ENCODE data around the gene OR51B4. TPM values are rescaled to one million over a fixed set of nuclear protein-coding genes. Genes with fewer than 3 reads are reported as not detected.

The OR51B4 gene
- total RNA-seq, 1 experiment from 2014 or later = not detected

DNA sequence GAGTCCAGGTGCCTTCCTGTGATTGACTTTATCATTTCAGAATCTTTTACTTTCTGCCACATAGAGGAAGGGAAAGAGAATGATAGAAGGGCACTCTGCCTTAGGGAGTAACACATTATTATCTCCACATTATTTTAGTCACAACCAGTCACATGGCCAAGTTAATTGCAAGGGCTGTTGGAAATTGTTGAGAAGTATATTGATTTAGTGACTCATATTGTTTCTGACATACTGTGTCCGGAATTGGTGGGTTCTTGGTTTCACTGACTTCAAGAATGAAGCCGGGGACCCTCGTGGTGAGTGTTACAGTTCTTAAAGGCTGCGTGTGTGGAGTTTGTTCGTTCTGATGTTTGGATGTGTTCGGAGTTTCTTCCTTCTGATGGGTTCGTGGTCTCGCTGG lies 8.7 kb downstream of the OR51B4 start (continued):
- TF ChIP-seq CREB1 (CRISPR knock-in tag; IDR thresholded peaks at IDR 0.05) (no peak), RORB (CRISPR knock-in tag; IDR thresholded peaks at IDR 0.05) (no peak), GTF2I (CRISPR knock-in tag; conservative IDR thresholded peaks at IDR 0.05) (no peak), GRHL2 (CRISPR knock-in tag; IDR thresholded peaks at IDR 0.05; ENCODE audit: insufficient replicate concordance, severe bottlenecking) (no peak), TCF7 (CRISPR knock-in tag; IDR thresholded peaks at IDR 0.05; ENCODE audit: low read depth) (no peak)

DNA sequence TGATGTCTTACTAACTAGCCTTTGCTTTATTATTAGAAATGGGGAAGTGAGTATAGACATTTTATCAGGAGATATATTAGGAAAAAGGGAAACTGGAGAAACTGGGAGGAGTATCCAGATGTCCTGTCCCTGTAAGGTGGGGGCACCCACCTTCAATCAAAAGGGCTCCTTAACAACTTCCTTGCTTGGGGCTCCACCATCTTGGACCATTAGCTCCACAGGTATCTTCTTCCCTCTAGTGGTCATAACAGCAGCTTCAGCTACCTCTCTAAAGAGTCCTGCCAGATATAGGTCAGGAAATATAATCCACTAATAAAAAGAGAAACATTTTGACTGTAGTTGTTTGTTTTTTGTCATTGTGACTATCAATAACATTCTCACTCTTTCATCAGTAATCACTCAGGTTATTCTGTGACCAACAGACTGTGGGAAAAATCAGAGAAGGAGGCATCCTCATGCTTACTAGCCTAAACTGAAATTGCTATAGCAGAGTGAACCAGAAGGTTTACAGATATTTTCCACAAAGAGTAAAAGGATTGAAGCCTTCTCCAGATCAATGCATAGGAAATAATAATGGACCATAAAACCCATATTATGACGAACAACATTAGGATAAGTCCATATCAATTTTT lies 10.4 kb downstream of the OR51B4 start:
- DNase-seq (ENCODE audit: low spot score) = no peak
- POLR2A ChIA-PET = no interaction called here
- H3K4me1 Mint-ChIP-seq = no peaks in the 10 kb centered on the region
- CTCF ChIA-PET = interaction anchor here (0.6 to 1.0 kb wide), 8 partner anchors 9 to 654 kb away, joined by 3 to 9 read pairs (median 4); partner anchors contain the start of gene OR51D1
- H3K4me3 Mint-ChIP-seq = no peak overlapping the region
- H3K27ac Mint-ChIP-seq = no peak overlapping the region
- H3K36me3 Mint-ChIP-seq = no peaks in the 10 kb centered on the region
- TF ChIP-seq MYBL2 (CRISPR knock-in tag; IDR thresholded peaks at IDR 0.05) (no peak), TEAD4 (CRISPR knock-in tag; IDR thresholded peaks at IDR 0.05) (no peak), ZNF396 (CRISPR knock-in tag; IDR thresholded peaks at IDR 0.05; ENCODE audit: borderline replicate concordance) (no peak)
- TF ChIP-seq, protein P1, sequence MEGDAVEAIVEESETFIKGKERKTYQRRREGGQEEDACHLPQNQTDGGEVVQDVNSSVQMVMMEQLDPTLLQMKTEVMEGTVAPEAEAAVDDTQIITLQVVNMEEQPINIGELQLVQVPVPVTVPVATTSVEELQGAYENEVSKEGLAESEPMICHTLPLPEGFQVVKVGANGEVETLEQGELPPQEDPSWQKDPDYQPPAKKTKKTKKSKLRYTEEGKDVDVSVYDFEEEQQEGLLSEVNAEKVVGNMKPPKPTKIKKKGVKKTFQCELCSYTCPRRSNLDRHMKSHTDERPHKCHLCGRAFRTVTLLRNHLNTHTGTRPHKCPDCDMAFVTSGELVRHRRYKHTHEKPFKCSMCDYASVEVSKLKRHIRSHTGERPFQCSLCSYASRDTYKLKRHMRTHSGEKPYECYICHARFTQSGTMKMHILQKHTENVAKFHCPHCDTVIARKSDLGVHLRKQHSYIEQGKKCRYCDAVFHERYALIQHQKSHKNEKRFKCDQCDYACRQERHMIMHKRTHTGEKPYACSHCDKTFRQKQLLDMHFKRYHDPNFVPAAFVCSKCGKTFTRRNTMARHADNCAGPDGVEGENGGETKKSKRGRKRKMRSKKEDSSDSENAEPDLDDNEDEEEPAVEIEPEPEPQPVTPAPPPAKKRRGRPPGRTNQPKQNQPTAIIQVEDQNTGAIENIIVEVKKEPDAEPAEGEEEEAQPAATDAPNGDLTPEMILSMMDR (IDR thresholded peaks at IDR 0.05) = peak; percentile 60
- ATAC-seq = peak; percentile 96
- no peaks in the 10 kb centered on the region for H3K27me3 Mint-ChIP-seq (ENCODE audit: low read depth)
- peaks cover 5% of the 10 kb centered on the region for H3K9me3 Mint-ChIP-seq

DNA sequence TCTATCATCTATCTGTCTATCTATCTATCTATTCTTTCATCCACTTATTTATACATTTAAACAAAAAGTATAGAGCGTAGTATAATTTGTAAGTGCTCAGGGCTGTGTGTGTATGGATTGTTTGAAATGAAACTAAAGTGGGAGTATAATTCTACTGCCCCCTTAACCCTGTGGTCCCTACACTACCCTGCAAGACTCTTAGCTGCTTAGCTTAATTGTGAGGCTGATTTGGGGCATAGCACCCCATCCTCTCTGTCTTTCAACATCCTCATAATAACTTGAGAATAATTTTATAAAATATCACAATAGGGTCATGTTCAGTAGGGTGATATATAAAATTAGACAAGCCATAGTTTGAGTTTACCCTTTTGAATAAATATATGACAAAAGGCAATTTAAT lies 11.6 kb downstream of the OR51B4 start:
- TF ChIP-seq EMX1 (CRISPR knock-in tag; IDR thresholded peaks at IDR 0.05) (no peak), HMGA2 (CRISPR knock-in tag; IDR thresholded peaks at IDR 0.05) (no peak)
- TF ChIP-seq, protein P2, sequence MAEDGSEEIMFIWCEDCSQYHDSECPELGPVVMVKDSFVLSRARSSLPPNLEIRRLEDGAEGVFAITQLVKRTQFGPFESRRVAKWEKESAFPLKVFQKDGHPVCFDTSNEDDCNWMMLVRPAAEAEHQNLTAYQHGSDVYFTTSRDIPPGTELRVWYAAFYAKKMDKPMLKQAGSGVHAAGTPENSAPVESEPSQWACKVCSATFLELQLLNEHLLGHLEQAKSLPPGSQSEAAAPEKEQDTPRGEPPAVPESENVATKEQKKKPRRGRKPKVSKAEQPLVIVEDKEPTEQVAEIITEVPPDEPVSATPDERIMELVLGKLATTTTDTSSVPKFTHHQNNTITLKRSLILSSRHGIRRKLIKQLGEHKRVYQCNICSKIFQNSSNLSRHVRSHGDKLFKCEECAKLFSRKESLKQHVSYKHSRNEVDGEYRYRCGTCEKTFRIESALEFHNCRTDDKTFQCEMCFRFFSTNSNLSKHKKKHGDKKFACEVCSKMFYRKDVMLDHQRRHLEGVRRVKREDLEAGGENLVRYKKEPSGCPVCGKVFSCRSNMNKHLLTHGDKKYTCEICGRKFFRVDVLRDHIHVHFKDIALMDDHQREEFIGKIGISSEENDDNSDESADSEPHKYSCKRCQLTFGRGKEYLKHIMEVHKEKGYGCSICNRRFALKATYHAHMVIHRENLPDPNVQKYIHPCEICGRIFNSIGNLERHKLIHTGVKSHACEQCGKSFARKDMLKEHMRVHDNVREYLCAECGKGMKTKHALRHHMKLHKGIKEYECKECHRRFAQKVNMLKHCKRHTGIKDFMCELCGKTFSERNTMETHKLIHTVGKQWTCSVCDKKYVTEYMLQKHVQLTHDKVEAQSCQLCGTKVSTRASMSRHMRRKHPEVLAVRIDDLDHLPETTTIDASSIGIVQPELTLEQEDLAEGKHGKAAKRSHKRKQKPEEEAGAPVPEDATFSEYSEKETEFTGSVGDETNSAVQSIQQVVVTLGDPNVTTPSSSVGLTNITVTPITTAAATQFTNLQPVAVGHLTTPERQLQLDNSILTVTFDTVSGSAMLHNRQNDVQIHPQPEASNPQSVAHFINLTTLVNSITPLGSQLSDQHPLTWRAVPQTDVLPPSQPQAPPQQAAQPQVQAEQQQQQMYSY (CRISPR knock-in tag; IDR thresholded peaks at IDR 0.05) = no peak
- DNase-seq (ENCODE audit: low spot score) = no peak
- H3K36me3 Mint-ChIP-seq = no peaks in the 10 kb centered on the region
- peaks cover 5% of the 10 kb centered on the region for H3K9me3 Mint-ChIP-seq
- ChIA-PET CTCF (no interaction called here), POLR2A (no interaction called here)
- no peaks in the 10 kb centered on the region for H3K4me1 Mint-ChIP-seq
- H3K4me3 Mint-ChIP-seq = no peak overlapping the region
- no peaks in the 10 kb centered on the region for H3K27me3 Mint-ChIP-seq (ENCODE audit: low read depth)
- H3K27ac Mint-ChIP-seq = no peak overlapping the region
- no peak for ATAC-seq

DNA sequence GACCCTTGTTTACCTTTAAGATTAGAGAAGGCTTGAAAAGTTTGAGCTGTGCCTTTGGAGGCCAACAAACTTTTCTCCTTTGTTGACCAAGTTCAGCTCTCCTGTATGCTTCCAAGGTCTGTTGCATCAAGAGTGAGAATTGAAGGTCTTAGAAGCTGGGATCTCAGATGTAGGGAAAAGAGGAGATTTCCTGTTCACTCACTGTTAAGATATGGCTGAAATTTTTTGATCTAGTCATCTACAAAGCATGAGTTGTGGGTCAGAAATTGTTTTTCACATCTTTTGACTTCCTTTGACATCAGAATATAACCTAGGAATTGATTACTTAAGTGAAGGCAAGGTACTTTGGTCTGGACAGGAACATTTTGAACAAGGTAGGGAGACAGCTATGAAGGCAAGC lies 12.1 kb downstream of the OR51B4 start:
- POLR2A ChIA-PET = no interaction called here
- H3K4me3 Mint-ChIP-seq = no peak overlapping the region
- TF ChIP-seq, protein P3, sequence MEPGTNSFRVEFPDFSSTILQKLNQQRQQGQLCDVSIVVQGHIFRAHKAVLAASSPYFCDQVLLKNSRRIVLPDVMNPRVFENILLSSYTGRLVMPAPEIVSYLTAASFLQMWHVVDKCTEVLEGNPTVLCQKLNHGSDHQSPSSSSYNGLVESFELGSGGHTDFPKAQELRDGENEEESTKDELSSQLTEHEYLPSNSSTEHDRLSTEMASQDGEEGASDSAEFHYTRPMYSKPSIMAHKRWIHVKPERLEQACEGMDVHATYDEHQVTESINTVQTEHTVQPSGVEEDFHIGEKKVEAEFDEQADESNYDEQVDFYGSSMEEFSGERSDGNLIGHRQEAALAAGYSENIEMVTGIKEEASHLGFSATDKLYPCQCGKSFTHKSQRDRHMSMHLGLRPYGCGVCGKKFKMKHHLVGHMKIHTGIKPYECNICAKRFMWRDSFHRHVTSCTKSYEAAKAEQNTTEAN (CRISPR knock-in tag; IDR thresholded peaks at IDR 0.05) = no peak
- TF ChIP-seq, protein P4, sequence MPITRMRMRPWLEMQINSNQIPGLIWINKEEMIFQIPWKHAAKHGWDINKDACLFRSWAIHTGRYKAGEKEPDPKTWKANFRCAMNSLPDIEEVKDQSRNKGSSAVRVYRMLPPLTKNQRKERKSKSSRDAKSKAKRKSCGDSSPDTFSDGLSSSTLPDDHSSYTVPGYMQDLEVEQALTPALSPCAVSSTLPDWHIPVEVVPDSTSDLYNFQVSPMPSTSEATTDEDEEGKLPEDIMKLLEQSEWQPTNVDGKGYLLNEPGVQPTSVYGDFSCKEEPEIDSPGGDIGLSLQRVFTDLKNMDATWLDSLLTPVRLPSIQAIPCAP (CRISPR knock-in tag; IDR thresholded peaks at IDR 0.05) = no peak
- TF ChIP-seq FOXP1 (CRISPR knock-in tag; IDR thresholded peaks at IDR 0.05; ENCODE audit: borderline replicate concordance) (no peak), MYBL2 (CRISPR knock-in tag; IDR thresholded peaks at IDR 0.05) (no peak), HMGA2 (CRISPR knock-in tag; IDR thresholded peaks at IDR 0.05) (no peak), ZNF423 (CRISPR knock-in tag; IDR thresholded peaks at IDR 0.05) (no peak), IRF2 (CRISPR knock-in tag; IDR thresholded peaks at IDR 0.05; ENCODE audit: borderline replicate concordance, low read depth) (no peak), JUN (CRISPR knock-in tag; IDR thresholded peaks at IDR 0.05) (no peak), FOXK1 (CRISPR knock-in tag; IDR thresholded peaks at IDR 0.05) (no peak)
- TF ChIP-seq, protein P5, sequence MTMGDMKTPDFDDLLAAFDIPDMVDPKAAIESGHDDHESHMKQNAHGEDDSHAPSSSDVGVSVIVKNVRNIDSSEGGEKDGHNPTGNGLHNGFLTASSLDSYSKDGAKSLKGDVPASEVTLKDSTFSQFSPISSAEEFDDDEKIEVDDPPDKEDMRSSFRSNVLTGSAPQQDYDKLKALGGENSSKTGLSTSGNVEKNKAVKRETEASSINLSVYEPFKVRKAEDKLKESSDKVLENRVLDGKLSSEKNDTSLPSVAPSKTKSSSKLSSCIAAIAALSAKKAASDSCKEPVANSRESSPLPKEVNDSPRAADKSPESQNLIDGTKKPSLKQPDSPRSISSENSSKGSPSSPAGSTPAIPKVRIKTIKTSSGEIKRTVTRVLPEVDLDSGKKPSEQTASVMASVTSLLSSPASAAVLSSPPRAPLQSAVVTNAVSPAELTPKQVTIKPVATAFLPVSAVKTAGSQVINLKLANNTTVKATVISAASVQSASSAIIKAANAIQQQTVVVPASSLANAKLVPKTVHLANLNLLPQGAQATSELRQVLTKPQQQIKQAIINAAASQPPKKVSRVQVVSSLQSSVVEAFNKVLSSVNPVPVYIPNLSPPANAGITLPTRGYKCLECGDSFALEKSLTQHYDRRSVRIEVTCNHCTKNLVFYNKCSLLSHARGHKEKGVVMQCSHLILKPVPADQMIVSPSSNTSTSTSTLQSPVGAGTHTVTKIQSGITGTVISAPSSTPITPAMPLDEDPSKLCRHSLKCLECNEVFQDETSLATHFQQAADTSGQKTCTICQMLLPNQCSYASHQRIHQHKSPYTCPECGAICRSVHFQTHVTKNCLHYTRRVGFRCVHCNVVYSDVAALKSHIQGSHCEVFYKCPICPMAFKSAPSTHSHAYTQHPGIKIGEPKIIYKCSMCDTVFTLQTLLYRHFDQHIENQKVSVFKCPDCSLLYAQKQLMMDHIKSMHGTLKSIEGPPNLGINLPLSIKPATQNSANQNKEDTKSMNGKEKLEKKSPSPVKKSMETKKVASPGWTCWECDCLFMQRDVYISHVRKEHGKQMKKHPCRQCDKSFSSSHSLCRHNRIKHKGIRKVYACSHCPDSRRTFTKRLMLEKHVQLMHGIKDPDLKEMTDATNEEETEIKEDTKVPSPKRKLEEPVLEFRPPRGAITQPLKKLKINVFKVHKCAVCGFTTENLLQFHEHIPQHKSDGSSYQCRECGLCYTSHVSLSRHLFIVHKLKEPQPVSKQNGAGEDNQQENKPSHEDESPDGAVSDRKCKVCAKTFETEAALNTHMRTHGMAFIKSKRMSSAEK (CRISPR knock-in tag; IDR thresholded peaks at IDR 0.05; ENCODE audit: borderline replicate concordance) = no peak

More for the DNA sequence above, 12.1 kb downstream of the OR51B4 start:
- ATAC-seq = no peak
- Mint-ChIP-seq H3K27ac (no peak overlapping the region), H3K4me1 (no peaks in the 10 kb centered on the region), H3K27me3 (ENCODE audit: low read depth) (no peaks in the 10 kb centered on the region), H3K36me3 (no peaks in the 10 kb centered on the region), H3K9me3 (peaks cover 5% of the 10 kb centered on the region)
- CTCF ChIA-PET = no interaction called here
- DNase-seq (ENCODE audit: low spot score) = no peak

Measured in WTC11 (cell line).